Measurements from ENCODE around the gene HPS3.
A peak's percentile ranks its signal among the peaks of the same experiment; 100 is the strongest.
"Not testable (repeated sequence)": the region's sequence is repeated elsewhere in the genome, so short reads cannot be mapped to it uniquely, and the experiment has no call there.

HPS3 gene

GRCh38 chr3:149186721-149187120 is 57.3 kb downstream of the HPS3 start:
- no peak for DNase-seq (ENCODE audit: low read depth)

- DNase-seq (ENCODE audit: low read depth) = no peak
Observed at GRCh38 chr3:149188494-149188893, 59.1 kb downstream of the HPS3 start.

GRCh38 chr3:149195221-149195620 is 65.8 kb downstream of the HPS3 start:
- no peak for DNase-seq (ENCODE audit: low read depth)

- DNase-seq (ENCODE audit: low read depth) = not testable (repeated sequence)
Observed at GRCh38 chr3:149196805-149197592, 67.6 kb downstream of the HPS3 start.

- no peak for DNase-seq (ENCODE audit: low read depth)
Observed at GRCh38 chr3:149197669-149198068, 68.2 kb downstream of the HPS3 start.

- peak; percentile 45 for DNase-seq (ENCODE audit: low read depth)
Observed at GRCh38 chr3:149198611-149199010, 69.2 kb downstream of the HPS3 start.

GRCh38 chr3:149199474-149199873 is 70.0 kb downstream of the HPS3 start:
- DNase-seq (ENCODE audit: low read depth) = no peak

- DNase-seq (ENCODE audit: low read depth) = no peak
Observed at GRCh38 chr3:149203758-149204157, 74.3 kb downstream of the HPS3 start.

- no peak for DNase-seq (ENCODE audit: low read depth)
Observed at GRCh38 chr3:149204390-149204991, 75.1 kb downstream of the HPS3 start.

- no peak for DNase-seq (ENCODE audit: low read depth)
Observed at GRCh38 chr3:149207475-149207874, 78.0 kb downstream of the HPS3 start.

- no peak for DNase-seq (ENCODE audit: low read depth)
Observed at GRCh38 chr3:149209431-149209830, 80.0 kb downstream of the HPS3 start.

GRCh38 chr3:149212386-149212785 is 82.9 kb downstream of the HPS3 start:
- DNase-seq (ENCODE audit: low read depth) = no peak

- DNase-seq (ENCODE audit: low read depth) = no peak
Observed at GRCh38 chr3:149214702-149215101, 85.3 kb downstream of the HPS3 start.

- DNase-seq (ENCODE audit: low read depth) = no peak
Observed at GRCh38 chr3:149215515-149215914, 86.1 kb downstream of the HPS3 start.

- no peak for DNase-seq (ENCODE audit: low read depth)
Observed at GRCh38 chr3:149216193-149216869, 86.9 kb downstream of the HPS3 start.

GRCh38 chr3:149217347-149217746 is 87.9 kb downstream of the HPS3 start:
- no peak for DNase-seq (ENCODE audit: low read depth)

GRCh38 chr3:149219380-149220121 is 90.1 kb downstream of the HPS3 start:
- not testable (repeated sequence) for DNase-seq (ENCODE audit: low read depth)

- no peak for DNase-seq (ENCODE audit: low read depth)
Observed at GRCh38 chr3:149221783-149222517, 92.5 kb downstream of the HPS3 start, which contains the start of gene CP. Gene CP, minus strand, starts transcription at chr3:149221829. Its CDS starts 37 bp downstream, at chr3:149221792.

All from non-pigmented ciliary epithelial cell (primary cell).